HG03457 (cell line): ENCODE data around the gene CACNA1A.
"Not testable (repeated sequence)": the region's sequence is repeated elsewhere in the genome, so short reads cannot be mapped to it uniquely, and the experiment has no call there.

Experiments
- ATAC-seq: cut with Tn5 transposase; IDR thresholded peaks from one replicate; pipeline ENCODE4 v1.9.1; 2021; ENCODE audit warnings: moderate number of reproducible peaks; ENCODE audit not compliant: unreplicated experiment

The CACNA1A gene

DNA sequence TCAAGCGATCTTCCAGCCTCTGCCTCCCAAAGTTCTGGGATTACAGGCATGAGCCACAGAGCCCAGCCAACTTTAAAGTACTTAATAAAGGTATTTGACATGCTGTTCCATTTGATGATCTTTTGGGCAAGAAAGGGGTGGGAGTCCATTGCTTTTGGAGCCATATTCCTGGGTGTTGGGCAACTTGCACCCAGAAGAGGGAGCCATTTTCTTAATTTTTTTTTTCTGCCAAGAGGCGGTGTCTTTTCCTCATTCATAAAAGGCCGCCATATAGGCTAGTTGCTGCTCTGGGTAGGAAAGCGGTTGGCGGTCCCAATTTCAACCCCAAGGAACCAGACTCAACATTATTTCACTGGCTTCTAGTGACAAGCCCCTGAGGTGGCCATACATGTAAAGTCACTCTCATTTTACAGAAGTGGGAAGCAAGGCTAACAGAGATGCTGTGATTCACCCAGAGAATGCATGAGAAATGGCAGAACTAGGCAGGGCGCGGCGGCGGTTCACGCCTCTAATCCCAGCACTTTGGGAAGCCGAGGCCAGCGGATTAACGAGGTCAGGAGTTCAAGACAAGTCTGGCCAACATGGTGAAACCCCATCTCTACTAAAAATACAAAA, 139.6 kb downstream of the CACNA1A start:
- ATAC-seq: no peak

DNA sequence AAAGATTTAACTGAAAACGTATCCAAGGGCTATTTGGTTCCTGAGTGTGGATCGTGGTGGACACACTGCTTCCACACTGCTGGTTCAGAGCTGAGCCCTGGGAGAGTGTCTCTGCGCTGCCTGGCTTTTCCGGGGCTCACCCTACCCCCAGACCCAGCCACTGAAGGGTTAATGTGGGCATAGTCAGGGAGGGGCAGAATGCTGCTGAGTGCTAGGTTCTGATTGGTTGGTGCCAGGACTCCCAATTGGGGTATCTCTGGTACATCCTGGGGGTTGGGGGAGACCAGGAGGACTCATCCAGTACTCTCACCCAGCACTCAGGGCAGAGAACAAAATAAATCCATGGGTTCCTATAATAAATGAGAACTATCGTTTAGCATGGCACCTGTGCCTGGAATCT, 142.3 kb downstream of the CACNA1A start:
- ATAC-seq: no peak

DNA sequence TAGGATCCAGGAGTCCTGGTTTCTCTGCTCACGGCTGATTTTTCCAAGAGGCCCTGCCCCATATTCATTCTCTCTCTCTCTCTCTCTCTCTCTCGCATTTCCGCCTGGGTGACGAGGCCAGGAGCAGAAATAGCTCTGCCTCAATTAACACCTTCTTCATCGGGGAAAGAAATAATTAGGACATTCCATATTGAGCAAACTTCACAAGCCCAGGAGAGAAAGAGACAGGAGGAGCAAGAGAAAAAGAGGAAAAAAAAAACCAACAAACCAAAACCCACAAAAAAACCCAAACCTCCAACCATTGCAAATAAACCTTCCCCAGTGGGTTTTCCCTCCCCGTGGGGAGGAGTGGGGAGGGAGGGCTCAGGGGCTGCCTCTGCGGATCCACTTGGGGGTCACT, 143.0 kb downstream of the CACNA1A start:
- ATAC-seq: no peak

DNA sequence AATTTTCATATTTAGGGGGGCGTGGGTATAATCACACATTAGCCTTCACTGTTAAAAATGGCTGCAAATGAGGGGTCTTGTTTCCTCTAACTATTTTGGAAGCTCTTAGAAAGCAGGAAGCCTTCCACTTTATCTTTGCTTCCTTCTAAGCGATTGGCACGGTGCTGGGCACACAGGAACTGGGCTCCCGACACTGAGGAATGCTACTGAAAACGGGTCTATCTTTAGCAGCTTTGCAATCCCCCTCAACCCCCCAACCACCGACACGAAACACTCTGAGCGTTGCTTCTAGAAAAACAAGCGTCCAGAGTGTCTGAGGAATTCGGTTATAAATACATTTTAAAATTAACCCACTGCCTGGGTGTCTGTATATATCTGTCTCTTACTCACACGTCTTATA, 143.6 kb downstream of the CACNA1A start:
- no peak for ATAC-seq

DNA sequence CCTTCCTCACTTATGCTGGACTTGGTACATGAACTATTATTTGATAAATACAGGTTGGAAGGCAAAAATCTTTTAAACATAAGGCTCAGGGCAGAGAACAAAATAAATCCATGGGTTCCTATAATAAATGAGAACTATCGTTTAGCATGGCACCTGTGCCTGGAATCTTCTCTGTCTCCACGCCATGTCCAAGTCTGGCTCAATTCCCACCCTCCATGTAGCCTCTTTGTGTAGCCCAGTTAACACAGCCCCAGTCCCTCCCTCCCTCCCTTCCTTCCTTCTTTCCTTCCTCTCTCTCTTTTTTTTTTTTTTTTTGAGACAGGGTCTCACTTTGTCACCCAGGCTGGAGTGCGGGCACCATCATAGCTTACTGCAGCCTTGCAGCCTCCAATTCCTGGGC, 144.6 kb downstream of the CACNA1A start:
- ATAC-seq: not testable (repeated sequence)

DNA sequence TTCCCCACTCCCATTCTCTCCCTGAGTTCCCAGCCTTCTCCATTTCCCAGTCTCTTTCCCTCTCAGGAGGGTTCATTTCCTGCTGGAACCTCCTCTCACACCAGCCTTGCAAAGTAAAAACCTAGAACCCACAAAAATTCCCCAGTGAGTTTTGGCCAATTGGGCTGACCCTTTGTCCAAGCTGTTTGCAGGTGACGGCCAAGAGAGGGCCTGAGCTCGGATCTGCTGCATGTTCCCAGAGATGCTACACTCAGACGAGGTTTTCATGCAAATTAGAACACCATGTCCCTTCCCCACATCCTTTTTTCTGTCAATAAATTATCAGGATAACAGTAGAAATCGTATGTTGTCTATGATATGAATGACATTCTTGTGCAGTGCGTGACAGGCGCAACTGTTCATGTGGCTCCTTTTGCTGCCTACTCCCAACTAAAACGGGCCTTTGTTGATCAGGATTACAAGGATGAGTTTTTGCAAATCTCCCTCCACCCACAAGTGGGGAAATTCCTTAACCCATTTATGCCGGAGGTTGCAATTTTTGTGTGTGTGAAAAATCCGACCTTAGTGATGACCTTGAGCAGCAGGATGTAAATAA, 149.5 kb downstream of the CACNA1A start:
- no peak for ATAC-seq

DNA sequence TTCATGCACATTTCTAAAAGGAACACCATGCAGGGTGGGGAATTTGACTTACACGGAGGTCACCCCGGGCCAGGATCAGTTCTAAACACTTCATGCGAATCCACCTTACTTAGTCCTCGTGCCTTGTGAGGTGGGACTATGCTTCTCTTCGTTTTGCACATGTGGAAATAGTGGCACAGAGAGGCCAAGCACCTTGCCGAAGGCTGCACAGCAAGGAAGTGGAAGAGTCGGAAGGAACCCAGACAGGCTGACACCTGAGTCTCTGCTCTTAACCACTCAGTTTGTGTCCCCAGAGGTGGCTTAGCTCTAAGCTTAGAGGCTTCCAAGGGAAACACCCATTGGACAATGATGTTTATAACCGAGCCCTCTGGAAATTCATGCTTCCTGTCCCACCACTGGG, 150.1 kb downstream of the CACNA1A start:
- no peak for ATAC-seq

DNA sequence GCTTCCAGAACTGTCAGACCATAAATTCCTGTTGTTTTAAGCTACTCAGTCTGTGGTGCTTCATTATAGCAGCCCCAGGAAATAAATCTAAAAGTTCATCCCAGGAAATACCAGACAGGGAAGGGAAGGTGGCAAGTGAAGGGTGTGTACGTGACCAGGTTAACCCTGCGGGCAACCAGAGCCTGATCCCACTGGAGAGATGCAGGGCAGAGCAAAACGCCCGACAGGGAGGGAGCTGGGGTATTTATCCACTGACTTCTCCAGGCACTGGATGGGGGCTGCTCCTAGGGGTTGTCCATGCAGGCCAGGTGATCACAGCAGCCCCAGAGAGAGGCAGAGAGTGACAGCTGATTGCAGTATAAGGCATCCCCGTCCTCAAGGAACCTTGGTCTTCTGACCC, 150.9 kb downstream of the CACNA1A start:
- ATAC-seq: no peak

DNA sequence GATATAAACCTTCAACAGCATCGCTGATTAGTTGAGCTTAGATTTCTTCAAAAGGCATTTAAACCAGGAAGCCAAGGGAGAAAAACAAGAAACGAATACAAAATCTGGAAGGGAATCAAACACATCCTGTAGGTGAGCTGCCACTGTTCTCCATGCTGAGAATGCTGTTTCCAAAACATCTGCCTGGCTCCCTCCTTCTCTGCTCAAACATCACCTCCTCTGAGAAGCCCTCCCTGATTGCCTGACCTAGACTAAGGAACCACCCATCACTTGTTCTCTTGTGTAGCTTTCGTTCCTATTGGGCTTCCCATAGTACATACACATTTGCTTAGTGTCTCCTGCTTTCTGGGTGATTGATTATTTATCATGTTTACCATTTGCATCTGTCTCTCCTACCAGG, 152.7 kb downstream of the CACNA1A start:
- no peak for ATAC-seq

DNA sequence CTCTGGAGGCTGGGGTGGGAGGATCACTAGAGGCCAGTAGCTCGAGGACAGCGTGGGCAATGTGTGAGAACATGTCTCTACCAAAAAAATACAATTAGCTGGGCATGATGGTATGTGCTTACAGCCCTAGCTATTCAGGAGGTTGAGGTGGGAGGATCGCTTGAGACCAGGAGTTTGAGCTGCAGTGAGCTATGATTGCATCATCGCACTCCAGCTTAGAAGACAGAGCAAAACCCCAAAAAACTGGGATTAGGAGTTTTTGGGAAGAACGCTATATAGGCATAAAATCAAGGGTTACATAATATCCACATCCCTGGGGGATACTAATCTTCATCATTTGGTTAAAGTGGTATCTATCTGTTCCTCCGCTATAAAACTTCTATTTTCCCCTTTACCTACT, 155.5 kb downstream of the CACNA1A start:
- no peak for ATAC-seq

DNA sequence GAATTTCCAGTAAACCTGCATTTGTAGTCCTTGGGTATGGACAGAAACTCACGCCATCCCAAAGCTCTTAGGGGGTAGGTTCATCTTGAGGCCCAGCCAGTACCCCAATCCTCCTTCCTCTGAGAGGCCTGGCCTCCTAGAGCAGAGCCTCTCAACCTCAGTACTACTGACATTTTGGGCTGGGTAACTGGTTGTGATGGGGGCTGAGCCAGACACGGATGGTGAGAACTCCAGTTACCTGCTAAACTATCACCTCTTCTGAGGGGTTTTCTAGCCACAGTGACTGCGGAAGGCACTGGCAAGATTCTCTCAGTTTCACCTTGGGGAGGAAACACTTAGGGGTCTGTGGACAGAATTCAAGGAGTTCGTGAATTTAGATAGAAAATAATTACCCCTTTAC, 156.2 kb downstream of the CACNA1A start:
- no peak for ATAC-seq

DNA sequence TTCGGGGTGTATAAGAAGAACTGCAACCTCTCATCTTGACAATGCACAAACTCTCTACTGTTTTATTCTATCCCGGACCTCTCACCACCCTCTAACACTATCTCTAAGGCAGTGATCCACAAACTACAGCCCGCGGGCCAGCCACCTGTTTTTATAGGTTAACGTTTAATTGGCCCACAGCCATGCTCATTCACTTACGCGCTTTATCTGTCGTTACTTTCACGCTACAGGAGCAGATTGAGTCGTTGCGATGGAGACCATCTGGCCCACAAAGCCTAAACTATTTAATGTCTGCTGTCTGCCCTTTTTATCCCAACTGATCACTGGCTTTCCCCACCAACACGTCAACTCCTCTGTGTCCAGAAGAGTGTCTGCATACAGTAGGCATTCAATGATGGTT, 158.9 kb downstream of the CACNA1A start:
- no peak for ATAC-seq

DNA sequence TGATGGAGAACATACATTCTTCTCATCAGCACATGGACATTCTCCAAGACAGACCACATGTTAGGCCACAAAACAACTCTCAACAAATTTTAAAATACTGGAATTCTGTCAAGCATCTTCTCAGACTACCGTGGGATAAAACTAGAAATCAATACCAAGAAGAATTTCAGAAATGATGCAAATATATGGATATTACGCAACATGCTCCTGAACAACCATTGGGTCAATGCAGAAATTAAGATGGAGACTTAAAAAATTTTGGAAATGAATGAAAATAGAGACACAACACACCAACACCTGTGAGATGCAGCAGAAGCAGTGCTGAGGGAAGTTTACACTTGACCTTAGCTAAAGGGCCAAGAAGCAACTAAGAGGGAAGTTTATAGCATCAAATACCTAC, 162.8 kb downstream of the CACNA1A start:
- ATAC-seq: no peak

DNA sequence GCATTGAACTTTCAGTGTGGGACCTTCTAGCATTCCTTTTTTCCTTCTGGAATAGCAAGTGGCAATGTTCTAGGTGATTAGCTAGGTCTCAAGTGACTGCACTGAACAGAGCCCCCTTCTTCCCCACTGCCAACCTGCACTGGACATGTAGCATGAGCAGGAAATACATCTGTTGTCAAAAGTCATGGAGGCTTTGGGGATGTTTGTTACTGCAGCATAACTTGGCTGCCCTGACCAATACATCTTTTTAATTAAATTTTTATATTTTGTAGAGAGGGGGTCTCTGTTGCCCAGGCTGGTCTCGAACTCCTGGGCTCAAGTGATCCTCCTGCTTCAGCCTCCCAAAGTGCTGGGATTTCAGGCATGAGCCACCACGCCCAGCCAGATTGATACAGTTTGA, 163.6 kb downstream of the CACNA1A start:
- no peak for ATAC-seq

DNA sequence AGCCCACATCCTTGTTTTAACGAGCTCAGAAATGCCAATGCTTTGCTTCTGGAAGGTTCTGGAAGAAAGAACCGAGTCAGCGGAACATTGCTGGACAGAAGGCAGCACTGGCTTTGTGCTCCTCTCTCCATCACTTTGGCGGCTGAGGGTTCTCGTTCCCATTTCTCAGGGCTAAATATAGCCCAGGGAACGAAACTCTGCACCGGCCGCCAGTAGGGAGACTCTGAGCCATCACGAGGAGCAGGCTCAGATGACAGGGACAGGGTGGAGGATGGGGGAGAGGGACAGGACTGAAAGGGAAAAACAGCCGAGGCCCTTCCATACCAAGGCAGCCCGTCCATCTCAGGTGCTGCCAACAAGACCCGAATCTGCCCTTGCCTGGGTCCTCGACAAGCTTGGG, 166.4 kb downstream of the CACNA1A start:
- ATAC-seq: no peak

DNA sequence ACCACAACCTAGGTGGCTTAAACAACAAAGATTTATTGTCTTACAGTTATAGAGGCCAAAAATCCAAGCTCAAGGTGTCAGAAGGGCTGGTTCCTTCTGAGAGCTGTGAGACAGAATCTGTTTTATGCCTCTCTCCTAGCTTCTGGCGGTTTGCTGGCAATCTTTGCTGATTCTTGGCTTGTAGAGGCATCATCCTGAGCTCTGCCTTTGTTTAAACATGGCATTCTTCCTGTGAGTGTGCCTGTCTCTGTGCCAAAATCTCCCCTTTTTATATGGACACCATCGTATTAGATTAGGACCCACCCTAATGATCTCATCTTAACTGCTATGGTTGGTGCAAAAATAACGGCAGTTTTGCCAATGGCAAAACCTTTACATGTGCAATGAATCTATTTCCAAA, 169.1 kb downstream of the CACNA1A start:
- no peak for ATAC-seq

DNA sequence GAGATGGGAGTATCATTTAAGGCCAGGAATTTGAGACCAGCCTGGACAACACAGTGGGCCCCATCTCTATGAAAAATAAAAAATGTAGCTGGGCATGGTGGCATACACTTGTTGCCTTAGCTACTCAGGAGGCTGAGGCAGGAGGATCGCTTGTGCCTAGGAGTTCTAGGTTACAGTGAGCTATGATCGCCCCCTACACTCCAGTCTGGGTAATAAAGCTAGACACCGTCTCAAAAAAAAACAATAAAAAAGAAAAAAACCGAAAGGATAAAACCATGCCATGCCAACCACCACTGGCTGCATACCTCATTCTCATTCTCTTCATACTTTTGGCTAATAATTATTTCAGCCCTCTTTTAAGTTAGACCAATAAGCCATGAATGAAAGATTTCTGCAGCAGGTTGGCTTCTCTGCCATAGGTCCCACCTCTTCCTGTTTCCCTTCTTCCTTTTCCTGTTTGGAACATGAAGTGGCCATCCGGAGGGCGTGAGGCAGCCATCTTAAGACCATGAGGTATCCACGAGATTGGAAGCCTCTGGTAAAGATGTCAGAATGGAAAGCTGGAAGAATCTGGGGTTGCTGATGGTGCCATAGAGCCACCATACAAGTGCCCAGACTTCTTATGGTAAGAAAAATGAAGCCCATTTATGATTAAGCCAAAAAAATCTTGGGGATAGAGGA, 171.3 kb downstream of the CACNA1A start:
- no peak for ATAC-seq

DNA sequence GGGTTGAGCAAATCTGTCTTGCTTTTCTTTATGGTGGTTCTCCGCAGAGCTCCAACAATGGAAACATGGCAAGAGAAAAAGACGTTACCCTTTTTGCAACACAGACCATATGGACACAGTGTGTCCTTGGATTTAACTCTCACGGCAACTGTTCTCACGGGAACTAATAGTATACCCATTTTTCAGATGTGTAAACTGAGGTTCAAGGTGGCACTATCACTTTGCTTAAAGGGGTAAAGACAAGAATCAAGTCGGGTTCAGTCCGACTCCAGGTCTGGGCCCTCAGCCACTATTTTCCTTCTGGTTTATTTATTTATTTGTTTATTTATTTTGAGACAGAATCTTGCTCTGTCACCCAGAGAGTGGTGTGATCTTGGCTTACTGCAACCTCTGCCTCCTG, 176.0 kb downstream of the CACNA1A start:
- ATAC-seq: no peak

DNA sequence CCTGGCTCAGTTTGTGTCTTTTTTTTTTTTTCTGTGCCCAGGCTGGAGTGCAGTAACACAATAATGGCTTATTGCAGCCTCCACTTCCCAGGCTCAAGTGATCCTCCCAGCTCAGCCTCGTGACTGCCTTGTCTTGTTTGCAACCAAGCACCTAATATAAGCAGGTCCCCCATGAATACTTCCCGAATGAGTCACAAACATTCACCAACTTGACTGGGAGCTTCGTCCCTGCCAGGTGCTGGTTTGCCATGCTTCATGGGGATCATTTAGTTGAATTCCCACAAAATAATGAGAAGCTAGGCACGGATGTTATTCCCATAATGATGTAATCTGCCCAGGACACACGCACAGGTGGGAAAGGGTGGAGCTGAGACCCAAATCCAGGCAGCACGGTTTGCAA, 176.5 kb downstream of the CACNA1A start:
- ATAC-seq: no peak

DNA sequence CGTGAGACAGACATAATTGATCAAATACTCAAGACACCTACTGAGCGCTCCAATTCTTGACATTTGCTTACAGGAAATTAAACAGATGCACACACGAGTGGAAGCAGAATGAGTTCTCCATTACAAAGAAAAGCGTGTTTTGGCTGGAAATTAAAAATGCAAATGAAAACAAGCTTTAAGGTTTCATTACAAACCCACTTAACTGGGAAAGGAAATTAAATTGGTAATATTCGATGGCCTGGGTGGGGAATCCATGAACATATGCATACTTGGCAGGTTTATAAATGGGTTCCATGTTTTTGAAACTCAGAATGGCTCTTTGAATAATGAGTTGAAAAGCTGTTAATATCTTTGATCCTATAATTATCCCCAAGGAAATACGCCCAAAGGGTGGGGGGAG, 178.0 kb downstream of the CACNA1A start:
- no peak for ATAC-seq

DNA sequence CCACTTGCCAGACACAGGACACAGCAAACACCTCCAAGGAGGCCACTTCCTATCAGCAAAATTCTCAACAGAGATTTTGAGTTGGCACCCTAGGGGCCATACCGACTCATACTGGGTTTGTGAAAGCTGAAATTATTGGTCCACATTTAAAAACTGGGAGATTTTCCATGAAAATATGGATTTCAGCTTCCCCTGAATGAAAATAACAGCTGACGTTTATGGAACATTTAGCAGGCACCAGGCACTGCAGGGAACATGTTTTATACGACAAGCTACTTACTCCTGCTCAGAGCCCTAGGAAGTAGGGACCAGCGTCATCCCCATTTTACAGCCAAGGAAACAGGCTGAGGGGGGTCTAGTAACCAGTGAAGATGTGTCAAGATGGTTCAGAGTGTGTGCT, 186.8 kb downstream of the CACNA1A start:
- no peak for ATAC-seq

DNA sequence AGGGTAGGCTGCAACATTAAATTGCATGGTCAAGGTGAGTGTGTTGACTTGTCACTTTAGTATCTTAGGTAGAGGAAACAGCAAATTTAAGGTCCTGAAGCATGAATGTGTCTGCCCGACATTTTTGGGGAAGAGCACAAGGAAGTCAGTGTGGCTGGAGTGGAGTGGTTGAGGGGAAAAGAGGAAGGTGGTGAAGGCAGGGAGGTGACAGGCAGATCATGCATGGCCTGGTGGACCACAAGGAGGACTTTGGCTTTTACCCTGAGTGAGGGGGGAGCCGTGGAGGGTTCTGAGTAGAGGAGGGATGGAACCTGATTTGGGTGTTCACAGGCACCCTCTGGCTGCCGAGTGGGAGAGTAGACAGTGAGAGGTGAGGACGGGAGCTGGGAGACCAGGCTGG, 188.1 kb downstream of the CACNA1A start:
- ATAC-seq: no peak

DNA sequence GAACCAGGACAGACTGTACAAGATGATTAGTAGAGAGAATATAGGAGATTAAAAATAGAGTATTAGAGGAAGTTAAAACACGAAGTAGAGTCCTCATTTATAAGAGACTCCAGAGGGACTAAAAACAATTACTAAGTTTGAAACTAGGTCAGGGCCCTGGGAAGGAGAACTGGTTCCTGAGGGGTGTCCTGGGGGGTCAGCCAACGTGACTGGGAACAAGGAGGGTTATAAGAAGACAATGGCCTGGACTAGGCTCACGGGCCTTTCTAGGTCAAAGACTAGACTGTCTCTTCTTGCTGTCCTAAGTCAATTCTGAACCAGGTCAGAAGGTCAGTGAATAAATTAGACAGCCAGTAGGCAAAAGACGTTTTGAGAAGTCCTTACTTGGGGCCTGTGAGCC, 190.8 kb downstream of the CACNA1A start:
- no peak for ATAC-seq
